Measurements from ENCODE around the gene UBR1.

- TF ChIP-seq POLR2A (IDR thresholded peaks at IDR 0.05): no peak
- no peak for TF ChIP-seq EP300 (IDR thresholded peaks at IDR 0.05; ENCODE audit: low read depth)
- TF ChIP-seq CTCF (IDR thresholded peaks at IDR 0.05): no peak
Observed at GRCh38 chr15:43086551-43086950, 19.3 kb downstream of the UBR1 start.

Measured in transverse colon (tissue), 3 donors.